GM23338 (cell line): ENCODE results near the gene SLC19A1. TPM values are rescaled to one million over a fixed set of nuclear protein-coding genes. Genes with fewer than 3 reads are reported as not detected.

ENCODE experiments used
- ATAC-seq: fragments of 200-7000 bp; cut with Tn5 transposase; 3 replicates; pipeline ENCODE4 v1.9.1; 2020
- DNase-seq: peaks from one replicate; pipeline ENCODE4 v3.0.0-alpha.2; 2015; ENCODE audit warnings: low spot score
- H2AFZ ChIP-seq: fragments of 200-600 bp; sonication (generic); 2 replicates; pipeline ENCODE4 v1.8.0; 2016; ENCODE audit warnings: antibody characterized with exemption, mild to moderate bottlenecking, moderate library complexity
- H3F3A ChIP-seq: fragments of 200-600 bp; sonication (generic); replicated peaks from 2 replicates; pipeline ENCODE4 v1.8.0; 2017; ENCODE audit warnings: antibody characterized with exemption, mixed run types, low read depth
- H3K27ac ChIP-seq: fragments of 200-600 bp; sonication (generic); 2 replicates; pipeline ENCODE4 v1.6.1; 2016; ENCODE audit warnings: low read depth
- H3K27me3 ChIP-seq: fragments of 200-600 bp; sonication (generic); 2 replicates; pipeline ENCODE4 v1.8.0; 2016; ENCODE audit warnings: mild to moderate bottlenecking, mixed run types, moderate library complexity; ENCODE audit not compliant: insufficient read depth
- H3K36me3 ChIP-seq: fragments of 200-600 bp; sonication (generic); 2 replicates; pipeline ENCODE4 v1.8.0; 2016; ENCODE audit warnings: mild to moderate bottlenecking; ENCODE audit not compliant: insufficient read depth
- H3K4me1 ChIP-seq: fragments of 200-600 bp; sonication (generic); 2 replicates; pipeline ENCODE4 v1.8.0; 2016; ENCODE audit warnings: mild to moderate bottlenecking, moderate library complexity; ENCODE audit not compliant: insufficient read depth
- H3K4me2 ChIP-seq: fragments of 200-600 bp; sonication (generic); 2 replicates; pipeline ENCODE4 v1.7.1; 2017; ENCODE audit warnings: mixed run types
- H3K4me3 ChIP-seq: fragments of 200-600 bp; sonication (generic); 2 replicates; pipeline ENCODE4 v1.6.1; 2016; ENCODE audit warnings: mixed run types
- H3K79me2 ChIP-seq: fragments of 200-600 bp; sonication (generic); replicated peaks from 2 replicates; pipeline ENCODE4 v1.8.0; 2017; ENCODE audit warnings: mild to moderate bottlenecking; ENCODE audit not compliant: insufficient read depth
- H3K9me2 ChIP-seq: fragments of 200-600 bp; sonication (generic); 2 replicates; pipeline ENCODE4 v1.8.0; 2017; ENCODE audit not compliant: insufficient read depth
- H4K20me1 ChIP-seq: fragments of 200-600 bp; sonication (generic); replicated peaks from 2 replicates; pipeline ENCODE4 v1.8.0; 2017; ENCODE audit warnings: mild to moderate bottlenecking; ENCODE audit not compliant: insufficient read depth
- H3K27ac Mint-ChIP-seq: 2 replicates; pipeline ENCODE4 v1.8.0; 2020; ENCODE audit warnings: inconsistent platforms, mild to moderate bottlenecking, moderate library complexity, mixed read lengths
- H3K27me3 Mint-ChIP-seq: 3 replicates; pipeline ENCODE4 v1.8.0; 2022; ENCODE audit warnings: low read depth, mild to moderate bottlenecking, moderate library complexity, mixed read lengths, inconsistent platforms; ENCODE audit not compliant: insufficient read depth, poor library complexity
- H3K36me3 Mint-ChIP-seq: 3 replicates; pipeline ENCODE4 v1.8.0; 2021; ENCODE audit warnings: low read depth, mild to moderate bottlenecking, inconsistent platforms, moderate library complexity, mixed read lengths
- H3K4me1 Mint-ChIP-seq: 3 replicates; pipeline ENCODE4 v1.8.0; 2020; ENCODE audit warnings: mild to moderate bottlenecking, inconsistent platforms, mixed read lengths
- H3K4me3 Mint-ChIP-seq: 3 replicates; pipeline ENCODE4 v1.8.0; 2021; ENCODE audit warnings: moderate library complexity, mild to moderate bottlenecking, inconsistent platforms, mixed read lengths
- H3K9me3 Mint-ChIP-seq: 3 replicates; pipeline ENCODE4 v1.8.0; 2020; ENCODE audit warnings: moderate library complexity, mild to moderate bottlenecking, inconsistent platforms, mixed read lengths
- CREB1 ChIP-seq: fragments of 250-450 bp; sonication (Bioruptor Pico); IDR thresholded peaks from 2 replicates; pipeline ENCODE4 v1.5.0; 2020; ENCODE audit warnings: low read depth, mild to moderate bottlenecking, moderate library complexity
- ETS1 ChIP-seq: IDR thresholded peaks from 2 replicates; pipeline ENCODE4 v1.6.1; 2016; ENCODE audit warnings: antibody characterized with exemption
- EZH2 ChIP-seq: fragments of 200-600 bp; sonication (generic); IDR thresholded peaks from one replicate; pipeline ENCODE4 v1.8.0; 2017; ENCODE audit warnings: antibody characterized with exemption, mild to moderate bottlenecking, low read depth; ENCODE audit not compliant: unreplicated experiment
- EZH2phosphoT487 ChIP-seq: fragments of 200-600 bp; sonication (generic); IDR thresholded peaks from one replicate; pipeline ENCODE4 v1.8.1; 2018; ENCODE audit warnings: antibody characterized with exemption; ENCODE audit not compliant: unreplicated experiment
- JUNB ChIP-seq: IDR thresholded peaks from one replicate; pipeline ENCODE4 v1.6.1; 2016; ENCODE audit warnings: antibody characterized with exemption; ENCODE audit not compliant: unreplicated experiment
- NANOG ChIP-seq: IDR thresholded peaks from 2 replicates; pipeline ENCODE4 v1.6.1; 2016; ENCODE audit warnings: antibody characterized with exemption, borderline replicate concordance
- POLR2AphosphoS5 ChIP-seq: IDR thresholded peaks from 2 replicates; pipeline ENCODE4 v1.6.1; 2016; ENCODE audit warnings: antibody characterized with exemption, low read depth
- STAT1 ChIP-seq: IDR thresholded peaks from one replicate; pipeline ENCODE4 v1.6.1; 2016; ENCODE audit warnings: antibody characterized with exemption; ENCODE audit not compliant: unreplicated experiment
- ZNF114 ChIP-seq: fragments of 250-450 bp; sonication (Bioruptor Pico); IDR thresholded peaks from 2 replicates; pipeline ENCODE4 v1.5.0; 2020; ENCODE audit warnings: mild to moderate bottlenecking, moderate library complexity
- ZNF331 ChIP-seq: fragments of 250-450 bp; sonication (Bioruptor Pico); IDR thresholded peaks from 2 replicates; pipeline ENCODE4 v1.5.0; 2020; ENCODE audit warnings: low read depth, mild to moderate bottlenecking, moderate library complexity
- polyA plus RNA-seq: library from polyadenylated mRNA; unstranded; fragments of >200 nt; fragmentation: Nextera tagmentation; extraction: Ambion mirVana; gene quantifications from 2 replicates; pipeline ENCODE4 v1.2.1, GENCODE V29; 2016
- total RNA-seq: library from RNA; depleted of rRNA; stranded (reverse); fragments of >200 nt; shearing (Covaris generic); gene quantifications from 2 replicates; pipeline ENCODE4 v1.2.3, GENCODE V29; 2014
- TF ChIP-seq, protein P1 (sequence below), 2 experiments: fragments of 200-600 bp in 1 of 2; sonication (generic) in 1 of 2; conservative IDR thresholded peaks; 2 replicates each; pipeline versions ENCODE4 v1.5.1 to v1.6.1; 2016 to 2017; ENCODE audit warnings: antibody characterized with exemption in 2 of 2, low read depth in 2 of 2, mild to moderate bottlenecking in 2 of 2, moderate library complexity in 1 of 2
- TF ChIP-seq, protein P2 (sequence below): fragments of 250-450 bp; sonication (Bioruptor Pico); IDR thresholded peaks from 2 replicates; pipeline ENCODE4 v1.5.0; 2020; ENCODE audit warnings: mild to moderate bottlenecking, moderate library complexity

SLC19A1 gene
- total and polyA plus RNA-seq, 2 experiments from 2014 or later = 31.2 to 33.0 TPM

DNA sequence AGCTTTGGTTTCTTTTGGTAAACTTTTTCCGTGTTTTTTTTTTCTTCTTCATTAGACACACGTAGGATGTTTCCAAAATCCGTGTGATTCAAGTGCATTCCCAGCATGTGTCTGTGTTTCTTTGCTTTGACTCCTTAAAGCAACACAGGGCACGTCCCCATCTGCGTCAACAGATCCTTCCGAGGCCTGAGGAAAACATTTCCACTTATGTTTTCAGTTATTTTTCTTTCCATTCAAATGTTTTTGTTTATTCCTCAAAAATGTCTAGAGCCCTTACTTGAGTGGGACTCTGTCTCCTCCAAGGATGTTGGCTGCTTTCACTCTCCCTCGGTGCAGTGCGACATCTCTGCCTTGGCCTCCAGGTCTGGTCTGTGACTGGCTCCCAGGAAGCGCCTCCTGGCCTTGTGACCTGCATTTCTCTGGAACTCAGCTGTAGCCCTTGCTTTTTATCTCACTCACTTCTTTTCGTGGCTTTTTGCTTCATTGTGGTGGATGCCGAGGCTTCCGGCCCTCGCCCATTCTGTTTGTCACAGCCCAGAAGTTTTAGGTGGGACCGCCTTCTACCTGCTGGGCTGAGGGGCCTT, 31.3 kb upstream of the SLC19A1 start:
- Histone ChIP-seq H3K79me2 (no peaks in the 10 kb centered on the region), H3K4me3 (no peak overlapping the region), H3K27ac (no peak overlapping the region), H3K9me2 (no peaks in the 10 kb centered on the region), H3K4me2 (no peak overlapping the region), H3K36me3 (no peaks in the 10 kb centered on the region), H4K20me1 (no peaks in the 10 kb centered on the region), H3K4me1 (no peaks in the 10 kb centered on the region), H3F3A (no peaks in the 10 kb centered on the region), H3K27me3 (no peaks in the 10 kb centered on the region), H2AFZ (peak overlapping the region; percentile 83)
- Mint-ChIP-seq H3K9me3 (no peaks in the 10 kb centered on the region; the same call in 2 of the 3 replicates), H3K36me3 (no peaks in the 10 kb centered on the region), H3K4me3 (no peak overlapping the region), H3K4me1 (peaks cover 8% of the 10 kb centered on the region; the same call in 2 of the 3 replicates), H3K27me3 (peaks cover 5% of the 10 kb centered on the region), H3K27ac (no peak overlapping the region)
- no peak for TF ChIP-seq POLR2AphosphoS5
- ATAC-seq (no peak; the same call in 1 of the 3 replicates), DNase-seq (no peak)

- no peaks in the 10 kb centered on the region; the same call in 2 of the 3 replicates for H3K9me3 Mint-ChIP-seq
- Histone ChIP-seq H3K4me3 (no peak overlapping the region), H4K20me1 (no peaks in the 10 kb centered on the region), H3K36me3 (no peaks in the 10 kb centered on the region), H3K27ac (no peak overlapping the region), H3F3A (no peaks in the 10 kb centered on the region), H3K4me1 (no peaks in the 10 kb centered on the region), H3K27me3 (no peaks in the 10 kb centered on the region), H2AFZ (no peak overlapping the region), H3K4me2 (no peak overlapping the region), H3K9me2 (no peaks in the 10 kb centered on the region), H3K79me2 (no peaks in the 10 kb centered on the region)
- peaks cover 8% of the 10 kb centered on the region; the same call in 2 of the 3 replicates for H3K4me1 Mint-ChIP-seq
- H3K36me3 Mint-ChIP-seq = no peaks in the 10 kb centered on the region
- H3K4me3 Mint-ChIP-seq = no peak overlapping the region
- ATAC-seq (no peak), DNase-seq (no peak)
- peaks cover 5% of the 10 kb centered on the region for H3K27me3 Mint-ChIP-seq
- no peak overlapping the region for H3K27ac Mint-ChIP-seq
- no peak for TF ChIP-seq NANOG
- TF ChIP-seq ZNF331 = no peak
- no peak for TF ChIP-seq ZNF114 (CRISPR knock-in tag)
- TF ChIP-seq, protein P1, sequence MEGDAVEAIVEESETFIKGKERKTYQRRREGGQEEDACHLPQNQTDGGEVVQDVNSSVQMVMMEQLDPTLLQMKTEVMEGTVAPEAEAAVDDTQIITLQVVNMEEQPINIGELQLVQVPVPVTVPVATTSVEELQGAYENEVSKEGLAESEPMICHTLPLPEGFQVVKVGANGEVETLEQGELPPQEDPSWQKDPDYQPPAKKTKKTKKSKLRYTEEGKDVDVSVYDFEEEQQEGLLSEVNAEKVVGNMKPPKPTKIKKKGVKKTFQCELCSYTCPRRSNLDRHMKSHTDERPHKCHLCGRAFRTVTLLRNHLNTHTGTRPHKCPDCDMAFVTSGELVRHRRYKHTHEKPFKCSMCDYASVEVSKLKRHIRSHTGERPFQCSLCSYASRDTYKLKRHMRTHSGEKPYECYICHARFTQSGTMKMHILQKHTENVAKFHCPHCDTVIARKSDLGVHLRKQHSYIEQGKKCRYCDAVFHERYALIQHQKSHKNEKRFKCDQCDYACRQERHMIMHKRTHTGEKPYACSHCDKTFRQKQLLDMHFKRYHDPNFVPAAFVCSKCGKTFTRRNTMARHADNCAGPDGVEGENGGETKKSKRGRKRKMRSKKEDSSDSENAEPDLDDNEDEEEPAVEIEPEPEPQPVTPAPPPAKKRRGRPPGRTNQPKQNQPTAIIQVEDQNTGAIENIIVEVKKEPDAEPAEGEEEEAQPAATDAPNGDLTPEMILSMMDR (conservative IDR thresholded peaks at IDR 0.05; ENCODE audit: low read depth in 2 of 2) = no peak
- TF ChIP-seq CREB1 (CRISPR knock-in tag) = no peak
- TF ChIP-seq EZH2 = no peak
- TF ChIP-seq STAT1 = no peak
- TF ChIP-seq, protein P2, sequence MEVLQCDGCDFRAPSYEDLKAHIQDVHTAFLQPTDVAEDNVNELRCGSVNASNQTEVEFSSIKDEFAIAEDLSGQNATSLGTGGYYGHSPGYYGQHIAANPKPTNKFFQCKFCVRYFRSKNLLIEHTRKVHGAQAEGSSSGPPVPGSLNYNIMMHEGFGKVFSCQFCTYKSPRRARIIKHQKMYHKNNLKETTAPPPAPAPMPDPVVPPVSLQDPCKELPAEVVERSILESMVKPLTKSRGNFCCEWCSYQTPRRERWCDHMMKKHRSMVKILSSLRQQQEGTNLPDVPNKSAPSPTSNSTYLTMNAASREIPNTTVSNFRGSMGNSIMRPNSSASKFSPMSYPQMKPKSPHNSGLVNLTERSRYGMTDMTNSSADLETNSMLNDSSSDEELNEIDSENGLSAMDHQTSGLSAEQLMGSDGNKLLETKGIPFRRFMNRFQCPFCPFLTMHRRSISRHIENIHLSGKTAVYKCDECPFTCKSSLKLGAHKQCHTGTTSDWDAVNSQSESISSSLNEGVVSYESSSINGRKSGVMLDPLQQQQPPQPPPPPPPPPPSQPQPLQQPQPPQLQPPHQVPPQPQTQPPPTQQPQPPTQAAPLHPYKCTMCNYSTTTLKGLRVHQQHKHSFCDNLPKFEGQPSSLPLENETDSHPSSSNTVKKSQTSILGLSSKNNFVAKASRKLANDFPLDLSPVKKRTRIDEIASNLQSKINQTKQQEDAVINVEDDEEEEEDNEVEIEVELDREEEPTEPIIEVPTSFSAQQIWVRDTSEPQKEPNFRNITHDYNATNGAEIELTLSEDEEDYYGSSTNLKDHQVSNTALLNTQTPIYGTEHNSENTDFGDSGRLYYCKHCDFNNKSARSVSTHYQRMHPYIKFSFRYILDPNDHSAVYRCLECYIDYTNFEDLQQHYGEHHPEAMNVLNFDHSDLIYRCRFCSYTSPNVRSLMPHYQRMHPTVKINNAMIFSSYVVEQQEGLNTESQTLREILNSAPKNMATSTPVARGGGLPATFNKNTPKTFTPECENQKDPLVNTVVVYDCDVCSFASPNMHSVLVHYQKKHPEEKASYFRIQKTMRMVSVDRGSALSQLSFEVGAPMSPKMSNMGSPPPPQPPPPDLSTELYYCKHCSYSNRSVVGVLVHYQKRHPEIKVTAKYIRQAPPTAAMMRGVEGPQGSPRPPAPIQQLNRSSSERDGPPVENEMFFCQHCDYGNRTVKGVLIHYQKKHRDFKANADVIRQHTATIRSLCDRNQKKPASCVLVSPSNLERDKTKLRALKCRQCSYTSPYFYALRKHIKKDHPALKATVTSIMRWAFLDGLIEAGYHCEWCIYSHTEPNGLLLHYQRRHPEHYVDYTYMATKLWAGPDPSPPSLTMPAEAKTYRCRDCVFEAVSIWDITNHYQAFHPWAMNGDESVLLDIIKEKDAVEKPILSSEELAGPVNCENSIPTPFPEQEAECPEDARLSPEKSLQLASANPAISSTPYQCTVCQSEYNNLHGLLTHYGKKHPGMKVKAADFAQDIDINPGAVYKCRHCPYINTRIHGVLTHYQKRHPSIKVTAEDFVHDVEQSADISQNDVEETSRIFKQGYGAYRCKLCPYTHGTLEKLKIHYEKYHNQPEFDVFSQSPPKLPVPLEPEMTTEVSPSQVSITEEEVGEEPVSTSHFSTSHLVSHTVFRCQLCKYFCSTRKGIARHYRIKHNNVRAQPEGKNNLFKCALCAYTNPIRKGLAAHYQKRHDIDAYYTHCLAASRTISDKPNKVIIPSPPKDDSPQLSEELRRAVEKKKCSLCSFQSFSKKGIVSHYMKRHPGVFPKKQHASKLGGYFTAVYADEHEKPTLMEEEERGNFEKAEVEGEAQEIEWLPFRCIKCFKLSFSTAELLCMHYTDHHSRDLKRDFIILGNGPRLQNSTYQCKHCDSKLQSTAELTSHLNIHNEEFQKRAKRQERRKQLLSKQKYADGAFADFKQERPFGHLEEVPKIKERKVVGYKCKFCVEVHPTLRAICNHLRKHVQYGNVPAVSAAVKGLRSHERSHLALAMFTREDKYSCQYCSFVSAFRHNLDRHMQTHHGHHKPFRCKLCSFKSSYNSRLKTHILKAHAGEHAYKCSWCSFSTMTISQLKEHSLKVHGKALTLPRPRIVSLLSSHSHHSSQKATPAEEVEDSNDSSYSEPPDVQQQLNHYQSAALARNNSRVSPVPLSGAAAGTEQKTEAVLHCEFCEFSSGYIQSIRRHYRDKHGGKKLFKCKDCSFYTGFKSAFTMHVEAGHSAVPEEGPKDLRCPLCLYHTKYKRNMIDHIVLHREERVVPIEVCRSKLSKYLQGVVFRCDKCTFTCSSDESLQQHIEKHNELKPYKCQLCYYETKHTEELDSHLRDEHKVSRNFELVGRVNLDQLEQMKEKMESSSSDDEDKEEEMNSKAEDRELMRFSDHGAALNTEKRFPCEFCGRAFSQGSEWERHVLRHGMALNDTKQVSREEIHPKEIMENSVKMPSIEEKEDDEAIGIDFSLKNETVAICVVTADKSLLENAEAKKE = no peak
- TF ChIP-seq EZH2phosphoT487 = no peak
- no peak for TF ChIP-seq JUNB
- no peak for TF ChIP-seq ETS1
Observed at GRCh38 chr21:45572783-45573451, 30.7 kb upstream of the SLC19A1 start.
